Smooth muscle cell (in vitro differentiated cells): ENCODE data around the gene LRCH3. TPM values are rescaled to one million over a fixed set of nuclear protein-coding genes. Genes with fewer than 3 reads are reported as not detected.
A peak's percentile ranks its signal among the peaks of the same experiment; 100 is the strongest.

Experiments used
- DNase-seq: peaks from one replicate; lab custom pipeline; 2025; ENCODE audit not compliant: unreplicated experiment; lab: John Stamatoyannopoulos, UW
- H2AFZ ChIP-seq: fragments of 200-600 bp; sonication (generic); 2 replicates; pipeline ENCODE4 v1.6.0; 2016; ENCODE audit warnings: antibody characterized with exemption, low read depth, mild to moderate bottlenecking
- H3F3A ChIP-seq: fragments of 200-600 bp; sonication (generic); 2 replicates; pipeline ENCODE4 v1.6.0; 2017; ENCODE audit warnings: antibody characterized with exemption, low read depth
- H3K27ac ChIP-seq: fragments of 200-600 bp; sonication (generic); 2 replicates; pipeline ENCODE4 v1.5.1; 2016; ENCODE audit warnings: low read depth, mild to moderate bottlenecking
- H3K27me3 ChIP-seq: fragments of 200-600 bp; sonication (generic); 2 replicates; pipeline ENCODE4 v1.6.1; 2016; ENCODE audit warnings: low read depth, mild to moderate bottlenecking
- H3K36me3 ChIP-seq: fragments of 200-600 bp; sonication (generic); 2 replicates; pipeline ENCODE4 v1.5.1; 2016; ENCODE audit warnings: low read depth
- H3K4me1 ChIP-seq: fragments of 200-600 bp; sonication (generic); 2 replicates; pipeline ENCODE4 v1.5.1; 2016; ENCODE audit warnings: low read depth
- H3K4me2 ChIP-seq: fragments of 200-600 bp; sonication (generic); 2 replicates; pipeline ENCODE4 v1.6.0; 2016; ENCODE audit warnings: mild to moderate bottlenecking
- H3K4me3 ChIP-seq: fragments of 200-600 bp; sonication (generic); 2 replicates; pipeline ENCODE4 v1.5.1; 2016; ENCODE audit warnings: mild to moderate bottlenecking
- H3K79me2 ChIP-seq: fragments of 200-600 bp; sonication (generic); 2 replicates; pipeline ENCODE4 v1.6.0; 2016; ENCODE audit warnings: low read depth, mild to moderate bottlenecking
- H3K9ac ChIP-seq: fragments of 200-600 bp; sonication (generic); 2 replicates; pipeline ENCODE4 v1.6.0; 2016; ENCODE audit warnings: low read depth
- H3K9me3 ChIP-seq: fragments of 200-600 bp; sonication (generic); replicated peaks from 2 replicates; pipeline ENCODE4 v1.5.1; 2016; ENCODE audit warnings: low read depth
- H4K20me1 ChIP-seq: fragments of 200-600 bp; sonication (generic); 2 replicates; pipeline ENCODE4 v1.6.0; 2016; ENCODE audit warnings: low read depth
- CTCF ChIP-seq: fragments of 200-600 bp; sonication (generic); IDR thresholded peaks from 2 replicates; pipeline ENCODE4 v1.5.1; 2017; ENCODE audit warnings: borderline replicate concordance, mild to moderate bottlenecking, antibody characterized with exemption; ENCODE audit not compliant: insufficient read depth, poor library complexity, severe bottlenecking
- WGBS: methylation state at CpG from one replicate; pipeline ENCODE4 v1.1.7; 2016; ENCODE audit warnings: low lambda C conversion rate; 5-methylcytosine and 5-hydroxymethylcytosine counted together
- polyA plus RNA-seq: library from polyadenylated mRNA; unstranded; fragments of >200 nt; fragmentation: Nextera tagmentation; extraction: Ambion mirVana; gene quantifications from 2 replicates; pipeline ENCODE4 v1.2.1, GENCODE V29; 2016
- total RNA-seq: library from RNA; depleted of rRNA; stranded (reverse); fragments of >200 nt; gene quantifications from 2 replicates; pipeline ENCODE4 v1.2.3, GENCODE V29; 2014

The LRCH3 gene
- total and polyA plus RNA-seq, 2 experiments from 2014 or later = 15.6 to 31.7 TPM

- no peaks in the 10 kb centered on the region for H3K4me1 ChIP-seq
- H3K27ac ChIP-seq = peak overlapping the region; percentile 84
- H2AFZ ChIP-seq = no peak overlapping the region
- peaks cover 61% of the 10 kb centered on the region for H3K79me2 ChIP-seq
- no peaks in the 10 kb centered on the region for H3K9me3 ChIP-seq
- H3K36me3 ChIP-seq = no peaks in the 10 kb centered on the region
- no peak for DNase-seq
- H4K20me1 ChIP-seq = peaks cover 60% of the 10 kb centered on the region
- H3K27me3 ChIP-seq = no peaks in the 10 kb centered on the region
- no peak for TF ChIP-seq CTCF
- H3K4me2 ChIP-seq = peak overlapping the region; percentile 90
- H3F3A ChIP-seq = peaks cover 23% of the 10 kb centered on the region
- WGBS = 80% methylated on average over 5 of the region's 5 CpGs
- H3K4me3 ChIP-seq = peak overlapping the region; percentile 88
- H3K9ac ChIP-seq = no peak overlapping the region
These were observed 38.9 kb upstream of the LRCH3 start for GRCh38 chr3:197752107-197752506.

GRCh38 chr3:197753263-197753662 lies 37.8 kb upstream of the LRCH3 start:
- Histone ChIP-seq H3K4me1 (no peaks in the 10 kb centered on the region), H2AFZ (no peak overlapping the region), H3K79me2 (peaks cover 72% of the 10 kb centered on the region), H3K27me3 (no peaks in the 10 kb centered on the region), H3K9ac (no peak overlapping the region), H3K27ac (no peak overlapping the region), H3F3A (peaks cover 22% of the 10 kb centered on the region), H3K36me3 (peaks cover 7% of the 10 kb centered on the region), H4K20me1 (peaks cover 69% of the 10 kb centered on the region), H3K4me3 (no peak overlapping the region), H3K9me3 (no peaks in the 10 kb centered on the region), H3K4me2 (no peak overlapping the region)
- 99% methylated on average over 3 of the region's 3 CpGs for WGBS
- TF ChIP-seq CTCF = no peak
- DNase-seq = no peak

GRCh38 chr3:197756704-197757103 lies 34.4 kb upstream of the LRCH3 start:
- no peak for TF ChIP-seq CTCF
- Histone ChIP-seq H4K20me1 (peaks cover 84% of the 10 kb centered on the region), H3K27ac (no peak overlapping the region), H3K36me3 (peaks cover 17% of the 10 kb centered on the region), H3K27me3 (no peaks in the 10 kb centered on the region), H3F3A (no peaks in the 10 kb centered on the region), H3K4me1 (no peaks in the 10 kb centered on the region), H3K9ac (no peak overlapping the region), H2AFZ (no peak overlapping the region), H3K9me3 (no peaks in the 10 kb centered on the region), H3K4me2 (no peak overlapping the region), H3K79me2 (peaks cover 95% of the 10 kb centered on the region), H3K4me3 (no peak overlapping the region)
- WGBS = 95% methylated on average over 3 of the region's 3 CpGs
- no peak for DNase-seq

DNA sequence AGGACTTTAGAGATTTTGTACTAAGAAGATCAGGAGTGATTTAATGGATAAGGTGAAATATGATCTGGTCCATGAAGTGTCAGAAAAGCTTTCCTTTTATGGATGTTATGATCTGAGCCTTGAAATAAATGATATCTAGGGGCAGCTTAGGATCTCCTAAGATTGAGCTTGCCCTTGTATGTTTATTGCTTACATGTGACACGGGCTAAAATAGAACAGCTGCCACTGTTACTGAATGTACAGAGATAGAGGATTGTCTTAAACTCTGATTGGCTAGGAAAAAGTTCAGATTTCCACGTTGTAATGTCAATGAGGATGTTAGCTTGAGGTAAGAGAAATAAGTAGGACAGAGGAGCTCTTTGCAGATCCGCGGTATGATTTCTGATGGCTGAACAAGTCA lies 32.5 kb upstream of the LRCH3 start:
- Histone ChIP-seq H3K36me3 (peaks cover 17% of the 10 kb centered on the region), H3F3A (no peaks in the 10 kb centered on the region), H3K4me3 (no peak overlapping the region), H3K27me3 (no peaks in the 10 kb centered on the region), H2AFZ (no peak overlapping the region), H3K4me2 (no peak overlapping the region), H3K9ac (no peak overlapping the region), H3K9me3 (no peaks in the 10 kb centered on the region), H3K79me2 (peaks cover 91% of the 10 kb centered on the region), H4K20me1 (peaks cover 80% of the 10 kb centered on the region), H3K27ac (no peak overlapping the region), H3K4me1 (no peaks in the 10 kb centered on the region)
- 97% methylated on average over 4 of the region's 4 CpGs for WGBS
- DNase-seq = no peak
- no peak for TF ChIP-seq CTCF
